ENCODE data around the gene RNF135. TPM values are rescaled to one million over a fixed set of nuclear protein-coding genes. Genes with fewer than 3 reads are reported as not detected.
"Not testable (repeated sequence)": the region's sequence is repeated elsewhere in the genome, so short reads cannot be mapped to it uniquely, and the experiment has no call there.

RNF135 gene
- total RNA-seq, 1 experiment from 2014 or later, result 23.4 TPM

GRCh38 chr17:30930495-30930894 is 40.3 kb upstream of the RNF135 start:
- no peak for DNase-seq
- Histone ChIP-seq H3K9me3 (ENCODE audit: insufficient read depth, low read depth) (no peaks in the 10 kb centered on the region), H3K4me2 (no peak overlapping the region), H2AFZ (no peak overlapping the region), H4K20me1 (ENCODE audit: insufficient read depth) (no peaks in the 10 kb centered on the region), H3K27me3 (ENCODE audit: insufficient read depth, low read depth) (0 out of 2 replicates have a peak, but pooled peaks cover 5% of the 10 kb centered on the region), H3K4me1 (replicated peaks; ENCODE audit: insufficient read depth) (no peaks in the 10 kb centered on the region), H3K9me2 (ENCODE audit: insufficient read depth) (no peaks in the 10 kb centered on the region), H3K27ac (no peak overlapping the region), H3K79me2 (ENCODE audit: low read depth) (no peaks in the 10 kb centered on the region), H3K4me3 (no peak overlapping the region), H3F3A (ENCODE audit: insufficient read depth, low read depth) (no peaks in the 10 kb centered on the region), H3K36me3 (ENCODE audit: low read depth) (no peaks in the 10 kb centered on the region)
- no peak for TF ChIP-seq EZH2 (IDR thresholded peaks at IDR 0.05; ENCODE audit: low read depth)
- TF ChIP-seq CTCF (conservative IDR thresholded peaks at IDR 0.05), result no peak
- no TSS peak for BruUV-seq (replicated peaks)
- CTCF ChIA-PET, result no interaction called here
- POLR2A ChIA-PET (ENCODE audit: unreplicated experiment), result no interaction called here
- intact Hi-C loops (cut with micrococcal nuclease; ENCODE audit: unreplicated experiment), result no loop called here

DNA sequence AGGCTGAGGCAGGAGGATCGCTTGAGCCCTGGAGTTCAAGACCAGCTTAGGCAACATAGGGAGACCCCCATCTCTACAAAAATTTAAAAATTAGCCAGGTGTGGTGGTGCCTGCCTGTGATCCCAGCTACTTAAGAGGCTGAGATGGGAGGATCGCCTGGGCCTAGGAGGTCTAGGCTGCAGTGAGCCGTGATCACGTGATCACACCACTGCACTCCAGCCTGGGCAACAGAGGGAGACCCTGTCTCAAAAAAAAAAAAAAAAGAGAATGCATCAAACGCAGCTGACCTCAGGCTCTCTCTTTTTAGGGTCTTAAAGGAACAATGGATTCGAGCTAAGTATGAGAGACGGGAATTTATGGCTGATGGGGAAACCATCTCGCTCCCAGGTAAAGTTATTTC is 39.3 kb upstream of the RNF135 start:
- H3K79me2 ChIP-seq (ENCODE audit: low read depth); H3F3A ChIP-seq (ENCODE audit: insufficient read depth, low read depth); H3K4me3 ChIP-seq; intact Hi-C loops (cut with micrococcal nuclease; ENCODE audit: unreplicated experiment); H3K27ac ChIP-seq; H3K4me2 ChIP-seq; H2AFZ ChIP-seq; H4K20me1 ChIP-seq (ENCODE audit: insufficient read depth); H3K4me1 ChIP-seq (replicated peaks; ENCODE audit: insufficient read depth); H3K9me2 ChIP-seq (ENCODE audit: insufficient read depth); H3K36me3 ChIP-seq (ENCODE audit: low read depth); POLR2A ChIA-PET (ENCODE audit: unreplicated experiment); DNase-seq; H3K9me3 ChIP-seq (ENCODE audit: insufficient read depth, low read depth); H3K27me3 ChIP-seq (ENCODE audit: insufficient read depth, low read depth); BruUV-seq (replicated peaks): not testable (repeated sequence)
- CTCF ChIA-PET, result interaction anchor here (0.5 kb wide), 1 partner anchor 31 kb away, joined by 4 read pairs; no protein-coding TSS in a partner anchor

- H3K27me3 ChIP-seq (ENCODE audit: insufficient read depth, low read depth), result 0 out of 2 replicates have a peak, but pooled peaks cover 5% of the 10 kb centered on the region
- DNase-seq, result no peak
- intact Hi-C loops (cut with micrococcal nuclease; ENCODE audit: unreplicated experiment), result no loop called here
- no peak overlapping the region for H3K4me2 ChIP-seq
- no peaks in the 10 kb centered on the region for H3K9me3 ChIP-seq (ENCODE audit: insufficient read depth, low read depth)
- BruUV-seq (replicated peaks), result no TSS peak
- ChIA-PET CTCF (no interaction called here), POLR2A (ENCODE audit: unreplicated experiment) (no interaction called here)
- no peaks in the 10 kb centered on the region for H3K36me3 ChIP-seq (ENCODE audit: low read depth)
- no peak overlapping the region for H3K27ac ChIP-seq
- no peak overlapping the region for H2AFZ ChIP-seq
- no peaks in the 10 kb centered on the region for H3K9me2 ChIP-seq (ENCODE audit: insufficient read depth)
- H3F3A ChIP-seq (ENCODE audit: insufficient read depth, low read depth), result no peaks in the 10 kb centered on the region
- TF ChIP-seq CTCF (conservative IDR thresholded peaks at IDR 0.05) (no peak), EZH2 (IDR thresholded peaks at IDR 0.05; ENCODE audit: low read depth) (no peak)
- H3K79me2 ChIP-seq (ENCODE audit: low read depth), result no peaks in the 10 kb centered on the region
- no peak overlapping the region for H3K4me3 ChIP-seq
- H3K4me1 ChIP-seq (replicated peaks; ENCODE audit: insufficient read depth), result no peaks in the 10 kb centered on the region
- no peaks in the 10 kb centered on the region for H4K20me1 ChIP-seq (ENCODE audit: insufficient read depth)
Measured at GRCh38 chr17:30933966-30934365, 36.9 kb upstream of the RNF135 start.

- no peaks in the 10 kb centered on the region for H3K79me2 ChIP-seq (ENCODE audit: low read depth)
- TF ChIP-seq CTCF (conservative IDR thresholded peaks at IDR 0.05) (no peak), EZH2 (IDR thresholded peaks at IDR 0.05; ENCODE audit: low read depth) (no peak)
- POLR2A ChIA-PET (ENCODE audit: unreplicated experiment), result interaction anchor here (0.7 kb wide), 1 partner anchor 241 kb away, joined by 42 read pairs; no protein-coding TSS in a partner anchor
- no peaks in the 10 kb centered on the region for H3K9me2 ChIP-seq (ENCODE audit: insufficient read depth)
- CTCF ChIA-PET, result no interaction called here
- no peak overlapping the region for H3K4me2 ChIP-seq
- H3K27ac ChIP-seq, result no peak overlapping the region
- no peak overlapping the region for H3K4me3 ChIP-seq
- no peaks in the 10 kb centered on the region for H4K20me1 ChIP-seq (ENCODE audit: insufficient read depth)
- no peaks in the 10 kb centered on the region for H3K9me3 ChIP-seq (ENCODE audit: insufficient read depth, low read depth)
- no peaks in the 10 kb centered on the region for H3K4me1 ChIP-seq (replicated peaks; ENCODE audit: insufficient read depth)
- H2AFZ ChIP-seq, result no peak overlapping the region
- H3F3A ChIP-seq (ENCODE audit: insufficient read depth, low read depth), result no peaks in the 10 kb centered on the region
- no peaks in the 10 kb centered on the region for H3K36me3 ChIP-seq (ENCODE audit: low read depth)
- no TSS peak for BruUV-seq (replicated peaks)
- no peaks in the 10 kb centered on the region for H3K27me3 ChIP-seq (ENCODE audit: insufficient read depth, low read depth)
- intact Hi-C loops (cut with micrococcal nuclease; ENCODE audit: unreplicated experiment), result no loop called here
- DNase-seq, result no peak
Measured at GRCh38 chr17:30939051-30939689, 31.7 kb upstream of the RNF135 start.
